ENCODE measurements around the gene GATB.

The GATB gene

DNA sequence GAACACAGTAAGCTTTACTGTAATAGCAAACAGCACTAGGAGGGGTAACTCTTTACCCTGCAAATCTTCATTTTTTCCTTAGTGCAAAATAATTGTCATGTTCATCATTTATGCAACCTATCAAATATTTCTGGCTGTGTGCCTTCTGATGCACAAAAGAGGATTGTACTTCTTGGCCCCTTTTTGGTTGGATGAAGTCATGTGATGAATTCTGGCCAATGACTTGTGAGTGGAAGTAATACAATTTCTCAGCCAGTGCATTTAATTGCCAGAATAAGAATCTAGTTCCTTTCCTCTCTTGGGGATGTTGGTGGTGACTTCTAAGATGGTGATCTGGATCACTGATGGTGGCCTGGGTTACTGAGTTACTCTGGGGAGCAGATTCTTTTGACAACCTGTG lies 37.0 kb upstream of the GATB start:
- Mint-ChIP-seq H3K27me3 (peaks cover 3% of the 10 kb centered on the region), H3K27ac (no peak overlapping the region), H3K4me3 (no peak overlapping the region), H3K4me1 (ENCODE audit: low read depth) (no peaks in the 10 kb centered on the region), H3K36me3 (ENCODE audit: low read depth) (no peaks in the 10 kb centered on the region), H3K9me3 (no peaks in the 10 kb centered on the region)
- no peak for DNase-seq

DNA sequence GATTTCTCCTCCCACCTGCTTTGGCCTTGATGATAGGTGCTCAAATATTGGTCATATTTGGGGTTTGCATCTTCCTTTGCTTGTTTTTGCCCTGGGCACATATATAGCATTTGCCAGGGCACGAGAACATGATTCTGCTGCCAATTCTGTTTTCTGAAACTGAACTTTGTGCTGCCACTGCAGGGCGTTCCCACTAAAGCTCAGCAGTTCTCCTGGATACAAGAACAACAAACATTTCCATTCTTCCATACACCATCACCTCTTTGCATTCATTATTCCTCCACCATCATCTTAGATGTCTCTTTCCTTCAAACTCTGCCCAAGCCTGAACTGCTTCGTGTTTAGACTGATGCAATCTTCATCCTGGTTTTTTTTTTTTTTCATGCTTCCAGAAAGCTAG lies 36.3 kb upstream of the GATB start:
- H3K36me3 Mint-ChIP-seq (ENCODE audit: low read depth) = no peaks in the 10 kb centered on the region
- no peak for DNase-seq
- H3K9me3 Mint-ChIP-seq = no peaks in the 10 kb centered on the region
- no peak overlapping the region for H3K27ac Mint-ChIP-seq
- H3K4me1 Mint-ChIP-seq (ENCODE audit: low read depth) = no peaks in the 10 kb centered on the region
- no peak overlapping the region for H3K4me3 Mint-ChIP-seq
- peaks cover 3% of the 10 kb centered on the region for H3K27me3 Mint-ChIP-seq

DNA sequence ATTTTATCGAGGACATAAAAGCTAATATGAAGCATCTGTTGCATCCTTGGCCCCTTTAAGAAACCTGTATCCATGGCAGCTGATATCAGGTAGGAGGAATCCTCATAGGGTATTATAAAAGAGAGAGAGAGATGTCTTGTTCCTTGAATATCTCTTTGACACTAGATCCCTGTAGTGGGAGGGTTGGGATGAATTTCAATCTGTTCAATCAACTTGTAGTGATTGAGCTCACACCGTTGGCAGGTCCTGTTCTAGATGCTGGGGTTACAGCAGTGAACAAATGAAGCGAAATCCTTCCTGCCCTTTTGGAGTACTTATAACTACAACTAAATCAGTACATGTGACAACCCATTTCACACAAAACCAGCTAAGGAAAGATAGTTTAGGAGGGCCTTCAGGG lies 35.3 kb upstream of the GATB start:
- Mint-ChIP-seq H3K27me3 (peaks cover 3% of the 10 kb centered on the region), H3K4me1 (ENCODE audit: low read depth) (no peaks in the 10 kb centered on the region), H3K27ac (no peak overlapping the region), H3K9me3 (no peaks in the 10 kb centered on the region), H3K4me3 (no peak overlapping the region), H3K36me3 (ENCODE audit: low read depth) (no peaks in the 10 kb centered on the region)
- no peak for DNase-seq

DNA sequence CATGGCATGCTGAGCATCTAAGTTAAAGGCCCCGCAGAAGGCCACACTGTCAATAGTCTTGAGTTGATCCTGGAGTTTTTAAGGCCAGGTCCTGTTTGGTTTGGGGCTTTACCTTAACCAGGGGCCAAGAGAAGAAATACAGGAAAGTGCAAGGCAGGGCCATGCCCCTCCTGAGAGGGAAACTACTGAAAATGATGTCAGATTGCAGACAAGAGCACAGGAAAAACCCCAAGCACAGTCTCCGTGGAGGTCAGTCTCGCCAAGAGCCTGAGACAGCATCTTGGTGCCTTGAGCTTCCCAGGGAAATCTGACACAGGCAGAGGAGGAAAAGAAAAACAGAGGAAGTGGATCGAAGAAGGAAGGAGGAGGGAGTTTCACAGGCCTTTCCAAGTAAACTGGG lies 32.2 kb upstream of the GATB start:
- no peaks in the 10 kb centered on the region for H3K9me3 Mint-ChIP-seq
- no peaks in the 10 kb centered on the region for H3K4me1 Mint-ChIP-seq (ENCODE audit: low read depth)
- DNase-seq = no peak
- H3K36me3 Mint-ChIP-seq (ENCODE audit: low read depth) = no peaks in the 10 kb centered on the region
- peaks cover 3% of the 10 kb centered on the region for H3K27me3 Mint-ChIP-seq
- H3K4me3 Mint-ChIP-seq = no peak overlapping the region
- H3K27ac Mint-ChIP-seq = no peak overlapping the region

DNA sequence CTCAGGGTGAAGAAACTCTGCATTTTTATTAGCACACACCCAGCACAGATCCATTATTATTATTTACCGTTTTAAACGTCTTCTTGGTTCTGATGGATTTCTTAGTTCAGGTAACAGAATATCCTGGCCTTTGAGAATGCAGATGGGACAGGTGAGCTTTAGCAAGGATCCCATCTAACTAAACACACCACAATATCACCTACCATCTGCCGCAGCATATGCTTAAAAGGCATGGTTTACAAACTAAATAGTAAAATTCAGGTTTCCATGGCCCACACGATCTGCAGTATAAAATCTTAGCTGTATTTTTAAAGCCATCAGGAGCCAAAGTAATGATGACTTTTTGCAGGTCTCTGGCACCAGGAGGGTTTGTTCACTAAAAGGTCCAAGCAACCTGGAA lies 31.7 kb upstream of the GATB start:
- Mint-ChIP-seq H3K27me3 (peaks cover 3% of the 10 kb centered on the region), H3K36me3 (ENCODE audit: low read depth) (no peaks in the 10 kb centered on the region), H3K27ac (no peak overlapping the region), H3K9me3 (no peaks in the 10 kb centered on the region), H3K4me1 (ENCODE audit: low read depth) (no peaks in the 10 kb centered on the region), H3K4me3 (no peak overlapping the region)
- no peak for DNase-seq

DNA sequence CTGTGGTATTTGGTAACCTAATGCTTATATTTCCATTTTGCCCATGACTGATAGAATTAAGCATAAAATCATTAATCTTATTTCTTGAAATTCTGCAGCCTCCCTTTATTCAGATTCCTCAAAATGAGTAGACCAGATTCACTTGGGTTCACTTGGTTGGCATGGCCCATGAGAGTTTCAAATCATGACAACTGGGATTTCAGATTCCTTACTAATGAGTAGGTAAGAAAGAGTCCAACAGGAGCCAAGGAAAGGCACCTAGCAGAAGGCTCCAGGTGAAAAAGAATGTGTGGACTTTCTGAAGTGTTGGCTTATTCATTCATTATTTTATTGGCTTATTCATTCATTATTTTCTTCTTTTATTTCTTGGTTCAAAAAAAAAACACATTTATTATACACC lies 27.2 kb upstream of the GATB start:
- Mint-ChIP-seq H3K27ac (no peak overlapping the region), H3K36me3 (ENCODE audit: low read depth) (no peaks in the 10 kb centered on the region), H3K27me3 (peaks cover 6% of the 10 kb centered on the region), H3K4me1 (ENCODE audit: low read depth) (no peaks in the 10 kb centered on the region), H3K9me3 (no peaks in the 10 kb centered on the region), H3K4me3 (no peak overlapping the region)
- no peak for DNase-seq

DNA sequence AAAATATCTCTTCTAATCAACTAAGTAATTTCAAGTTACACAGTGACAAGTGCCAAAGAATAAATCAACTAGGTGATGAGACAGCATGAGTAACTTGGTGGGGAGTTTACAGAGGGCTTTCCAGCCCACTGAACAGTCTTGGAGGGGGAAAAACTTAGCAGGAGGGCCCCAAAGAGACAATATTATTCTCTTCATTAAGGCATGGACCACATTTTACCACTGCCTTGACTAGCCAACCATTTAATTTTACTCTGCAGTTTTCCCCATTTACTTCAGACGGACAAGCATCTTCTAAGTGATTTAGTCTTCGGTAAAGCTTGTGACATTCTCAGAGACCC lies 25.3 kb upstream of the GATB start:
- Mint-ChIP-seq H3K36me3 (ENCODE audit: low read depth) (no peaks in the 10 kb centered on the region), H3K4me3 (no peak overlapping the region), H3K27ac (no peak overlapping the region), H3K27me3 (peaks cover 7% of the 10 kb centered on the region), H3K4me1 (ENCODE audit: low read depth) (peaks cover 12% of the 10 kb centered on the region), H3K9me3 (no peaks in the 10 kb centered on the region)
- no peak for DNase-seq

DNA sequence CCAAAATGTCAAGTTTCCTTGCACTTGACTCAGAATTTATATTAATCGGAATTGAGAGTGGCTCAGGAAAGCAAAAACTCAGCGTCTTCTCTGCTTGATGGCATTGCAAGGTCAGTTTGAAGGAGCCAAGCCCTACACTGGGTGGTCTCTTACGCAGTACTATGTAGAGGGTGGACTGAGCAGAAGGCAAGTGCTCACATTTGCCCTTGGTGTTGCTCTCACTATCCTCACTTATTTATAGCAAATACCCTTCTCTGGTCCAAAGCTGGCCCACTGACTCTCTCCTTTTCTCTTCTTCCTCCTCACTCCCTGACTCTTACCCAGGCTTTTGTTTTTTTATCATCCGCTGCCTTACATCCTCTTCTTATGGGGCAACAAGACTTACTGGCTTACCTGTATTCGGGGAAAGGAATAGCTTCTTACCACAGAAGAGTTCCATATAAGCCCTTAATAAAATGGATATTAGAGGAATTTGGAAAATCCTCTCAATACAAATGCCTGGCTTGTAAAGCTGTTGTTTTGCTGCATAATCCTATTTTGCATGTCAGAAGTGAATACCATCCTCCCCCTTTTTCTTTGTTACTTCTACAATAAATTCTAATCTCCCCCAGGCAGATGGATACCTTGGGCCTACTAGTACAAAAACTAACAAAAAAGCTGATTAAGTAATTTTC lies 24.8 kb upstream of the GATB start:
- DNase-seq = no peak
- no peak overlapping the region for H3K27ac Mint-ChIP-seq
- no peak overlapping the region for H3K4me3 Mint-ChIP-seq
- peaks cover 12% of the 10 kb centered on the region for H3K4me1 Mint-ChIP-seq (ENCODE audit: low read depth)
- peaks cover 9% of the 10 kb centered on the region for H3K27me3 Mint-ChIP-seq
- H3K36me3 Mint-ChIP-seq (ENCODE audit: low read depth) = no peaks in the 10 kb centered on the region
- H3K9me3 Mint-ChIP-seq = no peaks in the 10 kb centered on the region

DNA sequence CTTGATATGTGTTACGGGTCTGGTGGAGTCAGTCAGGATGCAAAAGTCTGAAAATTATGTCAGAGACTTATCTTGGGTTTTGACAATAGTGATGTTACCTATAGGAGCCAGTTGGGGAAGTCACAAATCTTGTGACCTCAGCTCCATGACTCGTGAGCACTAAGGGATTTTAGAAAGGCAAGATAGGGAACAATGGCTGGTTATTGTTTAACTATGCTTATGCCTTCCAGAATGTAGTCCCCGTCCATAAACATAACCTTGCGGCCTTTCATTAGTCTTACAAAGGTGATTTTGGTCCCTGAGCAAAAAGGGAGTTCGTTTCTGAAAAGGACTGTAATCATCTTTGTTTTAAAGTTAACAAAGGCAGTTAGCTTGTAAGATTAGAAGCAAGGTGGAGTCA lies 23.9 kb upstream of the GATB start:
- Mint-ChIP-seq H3K9me3 (no peaks in the 10 kb centered on the region), H3K27me3 (peaks cover 9% of the 10 kb centered on the region), H3K27ac (no peak overlapping the region), H3K4me1 (ENCODE audit: low read depth) (peaks cover 12% of the 10 kb centered on the region), H3K4me3 (no peak overlapping the region), H3K36me3 (ENCODE audit: low read depth) (no peaks in the 10 kb centered on the region)
- DNase-seq = no peak

DNA sequence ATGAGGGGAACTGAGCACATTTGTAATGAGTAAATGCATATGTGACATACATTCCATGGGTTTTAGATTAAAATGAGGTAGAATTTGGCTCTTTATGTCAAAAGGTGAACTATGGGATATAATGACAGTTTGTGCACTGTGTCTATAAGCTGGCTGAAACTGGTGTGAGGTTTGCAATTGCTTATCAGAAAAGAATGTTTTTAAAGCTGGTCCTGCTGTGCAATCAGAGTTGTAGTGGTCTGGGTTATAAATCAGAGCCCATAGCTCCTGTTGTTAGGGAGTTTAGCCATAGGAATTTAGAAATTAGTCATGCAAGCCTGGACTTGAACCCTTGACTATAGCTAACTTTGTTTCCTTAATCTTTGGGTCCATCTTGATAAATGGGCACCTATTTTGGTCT lies 23.1 kb upstream of the GATB start:
- peaks cover 9% of the 10 kb centered on the region for H3K27me3 Mint-ChIP-seq
- H3K4me3 Mint-ChIP-seq = no peak overlapping the region
- peaks cover 12% of the 10 kb centered on the region for H3K4me1 Mint-ChIP-seq (ENCODE audit: low read depth)
- no peaks in the 10 kb centered on the region for H3K9me3 Mint-ChIP-seq
- H3K27ac Mint-ChIP-seq = no peak overlapping the region
- DNase-seq = no peak
- H3K36me3 Mint-ChIP-seq (ENCODE audit: low read depth) = no peaks in the 10 kb centered on the region

DNA sequence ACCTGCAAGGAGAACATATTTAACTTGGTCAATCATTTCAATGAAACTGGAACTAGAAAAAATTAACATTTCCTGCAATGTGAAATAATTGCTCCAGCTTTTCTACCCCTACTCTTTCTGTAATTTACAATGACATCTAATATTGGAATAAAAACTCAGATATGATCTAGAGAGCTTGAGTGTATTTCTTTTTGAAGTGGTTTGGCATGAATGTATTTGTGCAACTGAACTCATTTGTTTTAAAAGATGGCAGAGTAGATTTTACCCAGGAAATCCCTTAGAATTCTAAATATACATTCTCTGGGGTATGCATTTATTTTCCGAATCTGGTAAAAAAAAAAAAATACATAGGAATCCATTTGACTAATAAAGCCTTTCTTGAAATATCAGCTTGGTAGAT lies 21.5 kb upstream of the GATB start:
- peaks cover 9% of the 10 kb centered on the region for H3K27me3 Mint-ChIP-seq
- DNase-seq = no peak
- H3K27ac Mint-ChIP-seq = no peak overlapping the region
- H3K4me3 Mint-ChIP-seq = no peak overlapping the region
- H3K36me3 Mint-ChIP-seq (ENCODE audit: low read depth) = no peaks in the 10 kb centered on the region
- peaks cover 12% of the 10 kb centered on the region for H3K4me1 Mint-ChIP-seq (ENCODE audit: low read depth)
- H3K9me3 Mint-ChIP-seq = no peaks in the 10 kb centered on the region

DNA sequence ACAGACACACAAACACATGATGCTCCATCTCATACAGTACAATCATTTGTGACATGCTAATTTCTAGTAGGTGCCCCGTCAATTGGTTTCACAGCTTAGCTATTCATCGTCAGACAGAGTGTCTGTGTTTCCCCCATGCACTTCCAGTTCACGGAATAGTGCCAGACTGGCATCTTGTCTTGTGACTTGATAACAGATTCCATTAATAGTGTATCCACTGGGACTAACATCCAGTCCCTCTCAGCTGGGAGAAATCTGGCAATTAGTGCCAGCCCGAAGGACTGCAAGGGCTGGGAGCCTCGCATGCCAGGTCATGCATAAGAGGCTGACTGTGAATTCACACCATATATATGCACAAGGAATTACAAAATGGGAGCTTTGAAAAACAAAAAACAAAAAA lies 20.2 kb upstream of the GATB start:
- no peaks in the 10 kb centered on the region for H3K36me3 Mint-ChIP-seq (ENCODE audit: low read depth)
- no peak for DNase-seq
- peaks cover 12% of the 10 kb centered on the region for H3K4me1 Mint-ChIP-seq (ENCODE audit: low read depth)
- peaks cover 3% of the 10 kb centered on the region for H3K9me3 Mint-ChIP-seq
- H3K27me3 Mint-ChIP-seq = peaks cover 12% of the 10 kb centered on the region
- no peak overlapping the region for H3K27ac Mint-ChIP-seq
- no peak overlapping the region for H3K4me3 Mint-ChIP-seq

DNA sequence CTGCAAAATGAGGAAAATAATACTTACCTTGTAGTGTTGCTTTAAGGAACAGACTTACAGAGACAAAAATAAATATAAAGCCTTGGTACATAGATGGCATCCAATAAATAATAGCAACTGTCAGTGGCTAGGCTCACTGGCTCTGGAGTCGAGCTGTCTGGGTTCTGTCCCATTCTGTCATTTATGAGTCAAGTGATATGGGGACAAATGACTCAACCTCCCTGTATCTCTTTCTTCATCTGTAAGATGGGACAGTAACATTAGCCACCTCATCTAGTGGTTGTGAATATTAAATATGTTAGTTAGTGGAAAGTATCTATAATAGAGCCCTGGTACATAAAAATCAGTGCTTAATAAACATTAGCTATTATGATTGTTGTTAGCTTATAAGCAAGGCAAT lies 16.7 kb upstream of the GATB start:
- Mint-ChIP-seq H3K4me3 (no peak overlapping the region), H3K27me3 (peaks cover 9% of the 10 kb centered on the region), H3K36me3 (ENCODE audit: low read depth) (no peaks in the 10 kb centered on the region), H3K27ac (no peak overlapping the region), H3K4me1 (ENCODE audit: low read depth) (peaks cover 8% of the 10 kb centered on the region), H3K9me3 (peaks cover 15% of the 10 kb centered on the region)
- DNase-seq = no peak

DNA sequence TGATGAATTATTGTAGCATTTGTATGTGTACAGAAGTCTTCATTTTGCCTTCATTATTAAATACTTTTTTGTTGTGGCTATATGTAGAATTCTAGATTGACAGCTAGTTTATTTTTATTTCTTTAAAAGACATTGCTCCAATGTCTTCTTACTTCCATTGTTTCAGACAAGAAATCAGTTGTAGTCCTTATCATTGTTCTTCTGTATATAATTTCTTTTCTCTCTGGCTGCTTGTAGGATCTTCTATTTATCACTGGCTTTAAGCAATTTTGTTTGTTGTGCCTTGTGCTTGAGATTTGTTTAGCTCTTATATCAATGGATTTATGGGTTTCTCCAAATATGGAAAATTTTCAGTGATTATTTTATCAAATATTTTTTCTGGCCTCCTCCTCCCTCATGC lies 13.5 kb upstream of the GATB start:
- Mint-ChIP-seq H3K27me3 (peaks cover 16% of the 10 kb centered on the region), H3K27ac (no peak overlapping the region), H3K9me3 (peaks cover 15% of the 10 kb centered on the region), H3K4me3 (no peak overlapping the region), H3K36me3 (ENCODE audit: low read depth) (no peaks in the 10 kb centered on the region), H3K4me1 (ENCODE audit: low read depth) (no peaks in the 10 kb centered on the region)
- DNase-seq = no peak

DNA sequence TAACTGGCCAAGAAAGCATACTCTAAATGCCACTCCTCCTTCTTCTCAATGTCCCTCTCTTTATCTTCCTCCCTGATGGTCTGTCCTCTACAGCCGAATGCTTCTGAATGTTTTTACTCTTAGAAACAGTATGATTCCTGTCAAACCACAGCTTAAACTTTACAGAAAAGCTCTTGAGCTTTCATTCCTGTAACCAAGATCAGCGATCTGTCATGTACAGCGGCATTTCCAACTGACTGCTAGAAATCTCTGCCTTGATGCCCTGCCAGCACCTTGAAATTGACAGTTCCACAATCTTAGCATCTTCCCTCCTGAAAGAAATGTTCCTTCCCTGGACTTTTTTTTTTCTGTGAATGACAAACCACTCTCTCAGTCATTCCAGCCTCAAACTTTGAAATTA lies 11.5 kb upstream of the GATB start:
- H3K27me3 Mint-ChIP-seq = peaks cover 16% of the 10 kb centered on the region
- H3K4me1 Mint-ChIP-seq (ENCODE audit: low read depth) = no peaks in the 10 kb centered on the region
- H3K9me3 Mint-ChIP-seq = peaks cover 15% of the 10 kb centered on the region
- H3K4me3 Mint-ChIP-seq = no peak overlapping the region
- no peak for DNase-seq
- no peaks in the 10 kb centered on the region for H3K36me3 Mint-ChIP-seq (ENCODE audit: low read depth)
- no peak overlapping the region for H3K27ac Mint-ChIP-seq

DNA sequence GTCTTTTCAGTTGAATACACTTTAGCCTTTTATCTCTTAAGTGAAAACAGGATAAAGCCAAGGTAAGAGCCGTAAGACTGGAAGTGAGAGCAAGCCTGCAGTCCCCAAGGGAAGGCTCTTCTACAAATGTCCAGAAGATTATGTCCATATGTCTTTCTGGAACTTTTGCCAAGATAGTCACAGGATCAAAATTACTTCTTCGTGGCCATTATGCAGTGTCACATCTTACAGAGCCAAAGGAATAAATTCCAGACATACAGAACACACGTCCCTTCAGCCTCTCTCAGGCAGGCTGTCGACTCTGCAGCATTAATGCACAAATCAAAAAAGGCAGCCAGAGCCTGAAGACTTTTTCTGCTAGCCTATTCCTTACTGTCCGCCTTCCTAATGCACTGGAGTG lies 10.9 kb upstream of the GATB start:
- H3K36me3 Mint-ChIP-seq (ENCODE audit: low read depth) = no peaks in the 10 kb centered on the region
- peaks cover 15% of the 10 kb centered on the region for H3K9me3 Mint-ChIP-seq
- DNase-seq = no peak
- no peak overlapping the region for H3K4me3 Mint-ChIP-seq
- peaks cover 15% of the 10 kb centered on the region for H3K27me3 Mint-ChIP-seq
- no peaks in the 10 kb centered on the region for H3K4me1 Mint-ChIP-seq (ENCODE audit: low read depth)
- no peak overlapping the region for H3K27ac Mint-ChIP-seq

Data from activated T-cell treated with anti-CD3 and anti-CD28 coated beads, Interleukin-2, amount 50 U/mL, for 24 hours (primary cell).